Tibial nerve (tissue), 4 donors: Measurements from ENCODE around the gene EXPH5. TPM values are rescaled to one million over a fixed set of nuclear protein-coding genes. Genes with fewer than 3 reads are reported as not detected.

Experiments
- DNase-seq, 2 donors: peaks; one replicate each; pipeline ENCODE4 v3.0.0-alpha.2; 2019; ENCODE audit warnings: low spot score in 2 of 2
- H3K27ac ChIP-seq, 4 donors: fragments of 200-600 bp; sonication (generic) in 3 of 4; one replicate each; pipeline ENCODE4 v1.5.1; 2017 to 2019; ENCODE audit warnings: mild to moderate bottlenecking in 1 of 4
- H3K27me3 ChIP-seq, 2 donors: fragments of 200-600 bp; sonication (generic) in 1 of 2; one replicate each; pipeline versions ENCODE4 v1.5.1 to v1.6.0; 2017 to 2019
- H3K36me3 ChIP-seq, 3 donors: fragments of 200-600 bp; sonication (generic); one replicate each; pipeline ENCODE4 v1.5.1; 2018 to 2019
- H3K4me1 ChIP-seq, 4 donors: fragments of 200-600 bp; sonication (generic) in 3 of 4; one replicate each; pipeline ENCODE4 v1.5.1; 2017 to 2019
- H3K4me3 ChIP-seq, 4 donors: fragments of 200-600 bp; sonication (generic) in 3 of 4; one replicate each; pipeline ENCODE4 v1.5.1; 2017 to 2019; ENCODE audit warnings: mild to moderate bottlenecking in 1 of 4, moderate library complexity in 1 of 4
- H3K9me3 ChIP-seq, 4 donors: fragments of 200-600 bp; sonication (generic) in 3 of 4; one replicate each; pipeline ENCODE4 v1.5.1; 2017 to 2019
- CTCF ChIP-seq, 5 experiments: fragments of 200-600 bp in 3 of 5; fragments of 450-650 bp in 2 of 5; sonication (generic) in 3 of 5; IDR thresholded peaks; one replicate each; pipeline ENCODE4 v1.5.1; 2016 to 2019; ENCODE audit warnings: antibody characterized with exemption in 5 of 5, mild to moderate bottlenecking in 3 of 5, moderate library complexity in 2 of 5
- EP300 ChIP-seq, 2 donors: sonication (generic); formaldehyde crosslinking; IDR thresholded peaks; one replicate each; pipeline ENCODE4 v1.6.1; 2017; ENCODE audit warnings: antibody characterized with exemption in 2 of 2, mild to moderate bottlenecking in 1 of 2
- POLR2A ChIP-seq, 2 donors: fragments of 450-650 bp; IDR thresholded peaks; one replicate each; pipeline ENCODE4 v1.6.1; 2017; ENCODE audit warnings: antibody characterized with exemption in 2 of 2, mild to moderate bottlenecking in 2 of 2, moderate library complexity in 2 of 2
- WGBS, 2 donors: methylation state at CpG; one replicate each; pipeline ENCODE4 v1.1.5; 2018; 5-methylcytosine and 5-hydroxymethylcytosine counted together
- total RNA-seq, 4 donors: library from RNA; depleted of rRNA; stranded (reverse); fragments of >200 nt; gene quantifications; one replicate each; pipeline ENCODE4 v1.1.0, GENCODE V29; 2016

The EXPH5 gene
- total RNA-seq, 4 donors from 2014 or later: 2.4 to 5.4 (median 4.1) TPM

- WGBS, 2 donors: 86 to 89% methylated on average over 11 of the region's 11 CpGs
- Histone ChIP-seq H3K4me1 (no peaks in the 10 kb centered on the region), H3K9me3 (no peaks in the 10 kb centered on the region), H3K27ac (no peak overlapping the region), H3K4me3 (no peak overlapping the region), H3K27me3 (no peaks in the 10 kb centered on the region), H3K36me3 (peaks cover 0 to 68% (median 10%) of the 10 kb centered on the region in 3 donors)
- TF ChIP-seq EP300 (IDR thresholded peaks at IDR 0.05) (no peak), CTCF (IDR thresholded peaks at IDR 0.05) (no peak), POLR2A (IDR thresholded peaks at IDR 0.05) (no peak)
- no peak for DNase-seq
Measured at GRCh38 chr11:108474664-108475463, 118.7 kb downstream of the EXPH5 start.

DNA sequence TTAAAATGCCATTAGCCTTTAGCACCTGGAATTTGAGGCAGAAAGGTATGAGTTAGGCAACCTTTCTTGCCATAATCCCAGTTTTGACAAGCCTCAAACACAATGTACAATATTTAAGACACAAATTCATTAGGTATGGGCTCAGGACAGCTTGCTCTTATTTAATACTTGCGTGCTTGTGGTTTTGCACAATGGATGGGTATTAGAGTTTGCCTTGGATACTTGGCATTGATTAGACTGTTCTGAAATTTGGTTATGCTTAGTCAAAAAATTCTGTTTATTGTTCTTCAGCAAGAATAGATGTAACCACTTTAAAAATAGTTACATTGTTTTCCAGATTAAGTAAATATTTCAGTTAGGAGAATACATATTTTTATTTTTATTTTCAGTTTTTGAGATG is 120.9 kb downstream of the EXPH5 start:
- Histone ChIP-seq H3K27ac (no peak overlapping the region), H3K36me3 (peaks cover 0 to 48% (median 6%) of the 10 kb centered on the region in 3 donors)
- WGBS, 2 donors: 96 to 98% methylated on average over 1 of the region's 1 CpG

DNA sequence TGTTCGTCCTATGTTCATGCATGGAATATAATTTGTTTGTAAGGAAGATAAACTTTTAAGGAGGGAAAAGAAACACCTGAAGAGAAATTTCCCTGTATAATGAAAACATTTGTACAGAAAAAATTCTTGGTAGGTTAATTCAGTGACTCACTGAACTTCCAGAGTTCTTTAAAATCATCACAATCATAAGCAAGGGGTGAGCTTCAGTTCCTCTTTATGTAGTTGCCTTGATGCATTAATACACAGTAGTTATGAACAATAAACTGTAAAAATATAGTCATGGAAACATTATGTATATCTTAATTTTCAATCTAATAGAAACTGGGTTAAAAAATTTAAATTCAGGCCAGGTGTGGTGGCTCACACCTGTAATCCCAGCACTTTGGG is 125.1 kb downstream of the EXPH5 start:
- 76 to 81% methylated on average over 1 of the region's 1 CpG for WGBS, 2 donors
- H3K27ac ChIP-seq: no peak overlapping the region
- DNase-seq: no peak
- TF ChIP-seq CTCF (IDR thresholded peaks at IDR 0.05) (no peak), POLR2A (IDR thresholded peaks at IDR 0.05) (no peak), EP300 (IDR thresholded peaks at IDR 0.05) (no peak)
- no peaks in the 10 kb centered on the region for H3K9me3 ChIP-seq
- no peak overlapping the region for H3K4me3 ChIP-seq
- peaks cover 0 to 6% (median 0%) of the 10 kb centered on the region in 3 donors for H3K36me3 ChIP-seq
- H3K27me3 ChIP-seq: no peaks in the 10 kb centered on the region
- H3K4me1 ChIP-seq: peaks cover 0 to 13% (median 5%) of the 10 kb centered on the region in 4 donors

More for the DNA sequence above, 120.9 kb downstream of the EXPH5 start:
- H3K9me3 ChIP-seq: no peaks in the 10 kb centered on the region
- no peak for DNase-seq
- TF ChIP-seq EP300 (IDR thresholded peaks at IDR 0.05): no peak
- H3K4me1 ChIP-seq: peaks cover 0 to 5% (median 2%) of the 10 kb centered on the region in 4 donors
- no peaks in the 10 kb centered on the region for H3K27me3 ChIP-seq
- no peak overlapping the region for H3K4me3 ChIP-seq

DNA sequence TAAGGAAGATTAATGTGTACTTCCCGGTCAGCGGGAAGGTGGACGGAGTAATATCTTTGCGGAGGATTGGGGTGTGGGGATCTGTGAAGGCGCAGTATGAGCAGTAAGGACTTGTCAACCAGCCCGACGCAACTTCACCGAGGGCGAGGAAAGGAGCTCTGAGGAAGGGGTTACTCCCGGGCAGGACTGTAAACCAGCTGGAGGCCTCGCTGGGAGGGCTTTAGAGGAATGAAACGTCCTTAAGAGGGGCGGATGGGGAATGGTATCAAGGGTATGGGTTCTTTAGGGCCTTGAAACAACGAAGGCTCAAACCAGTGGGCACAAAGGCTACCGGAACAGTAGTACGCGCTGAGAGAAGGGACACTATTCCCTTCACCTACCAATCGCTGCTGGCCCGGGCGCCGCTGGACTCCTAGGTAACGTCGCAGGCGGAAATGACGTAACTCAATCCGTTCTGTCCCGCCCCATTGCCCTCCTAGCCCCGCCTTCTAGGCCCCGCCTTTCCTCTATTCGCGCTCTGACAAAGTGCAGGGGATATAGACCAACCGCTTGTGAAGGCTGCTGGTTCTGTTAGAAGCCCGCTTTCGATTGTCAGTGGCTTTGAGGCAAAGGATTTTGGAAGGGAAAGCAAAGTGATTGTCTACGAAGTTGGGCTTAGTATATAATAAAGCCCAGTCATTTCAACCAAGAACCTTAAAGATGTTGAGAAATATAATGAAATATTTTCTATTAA is 126.3 kb downstream of the EXPH5 start, which contains the start of gene C11orf65:
C11orf65 (minus strand) TSS at position 439 of the 733 bp plus-strand sequence. CDS start 5,970 bp downstream, outside the sequence.
- Histone ChIP-seq H3K4me3 (peak within 1 kb of the TSS; percentile 50 to 80 (median 74)), H3K36me3 (no peaks in the 10 kb centered on the region), H3K27me3 (no peaks in the 10 kb centered on the region), H3K27ac (peak within 1 kb of the TSS; percentile 97 to 99 (median 97)), H3K9me3 (no peaks in the 10 kb centered on the region), H3K4me1 (peaks cover 0 to 13% (median 5%) of the 10 kb centered on the region in 4 donors)
- peak; percentile 94 to 96 for DNase-seq
- TF ChIP-seq POLR2A (IDR thresholded peaks at IDR 0.05) (peak; percentile 96 to 99), EP300 (IDR thresholded peaks at IDR 0.05) (peak; percentile 66 to 99), CTCF (IDR thresholded peaks at IDR 0.05) (no peak)
- WGBS, 2 donors: 0 to 1% methylated on average over 34 to 35 of the region's 35 CpGs

- H3K27ac ChIP-seq: peak overlapping the region; percentile 97 to 99 (median 97)
- H3K4me1 ChIP-seq: peaks cover 0 to 13% (median 5%) of the 10 kb centered on the region in 4 donors
- no peak for DNase-seq
- no peak for TF ChIP-seq CTCF (IDR thresholded peaks at IDR 0.05)
- H3K27me3 ChIP-seq: no peaks in the 10 kb centered on the region
- peak overlapping the region; percentile 50 to 80 (median 74) for H3K4me3 ChIP-seq
- H3K36me3 ChIP-seq: no peaks in the 10 kb centered on the region
- H3K9me3 ChIP-seq: no peaks in the 10 kb centered on the region
- 55 to 59% methylated on average over 7 of the region's 7 CpGs for WGBS, 2 donors
Measured at GRCh38 chr11:108466405-108466804, 127.2 kb downstream of the EXPH5 start.

Other genes starting within 250 kb of the EXPH5 start
- gene C11orf65, start 126.2 kb downstream of the EXPH5 start, total RNA-seq: 1 to 10 TPM in 1 of 4 donors, under 1 TPM in 2, not detected in 1; 0.59 to 3.7 (median 0.84) TPM
- 10 to 100 TPM; 19.8 to 47.1 (median 36.8) TPM for gene POGLUT3, start 95.4 kb downstream of the EXPH5 start, total RNA-seq
- gene DDX10, start 71.3 kb upstream of the EXPH5 start, total RNA-seq: 10 to 100 TPM; 23.1 to 94.7 (median 31.6) TPM